OCI-LY7 (cell line): ENCODE measurements around the gene SRY. TPM values are rescaled to one million over a fixed set of nuclear protein-coding genes. Genes with fewer than 3 reads are reported as not detected.

Experiments
- Bru-seq: library from RNA; stranded (reverse); fragments of 400-500 nt; gene quantifications from one replicate; lab custom pipeline; 2021; lab: Mats Ljungman, UMichigan
- BruChase-seq, 2 experiments: library from RNA; stranded (reverse); fragments of 400-500 nt; gene quantifications; one replicate each; lab custom pipeline; 2021; lab: Mats Ljungman, UMichigan
- BruUV-seq: library from RNA; stranded (reverse); fragments of 400-500 nt; replicated peaks from 2 replicates; lab custom pipeline; 2021; lab: Mats Ljungman, UMichigan
- CTCF ChIA-PET: fragments of 300-600 bp; sonication (Branson Sonifier 250); formaldehyde crosslinking; loops from one replicate; lab custom pipeline; 2022; ENCODE audit warnings: antibody characterized with exemption; ENCODE audit not compliant: unreplicated experiment; lab: Charles Lee
- POLR2A ChIA-PET: fragments of 300-600 bp; sonication (Branson Sonifier 250); formaldehyde crosslinking; loops from one replicate; lab custom pipeline; 2022; ENCODE audit warnings: antibody characterized with exemption; lab: Charles Lee
- DNase-seq: peaks from one replicate; pipeline ENCODE4 v3.0.0-alpha.2; 2015; ENCODE audit warnings: low spot score
- H2AFZ ChIP-seq: fragments of 200-600 bp; sonication (generic), shearing (Covaris generic); 2 replicates; pipeline ENCODE4 v1.6.1; 2014; ENCODE audit warnings: mild to moderate bottlenecking, antibody characterized with exemption, low read length, moderate library complexity
- H3K27ac ChIP-seq: fragments of 200-600 bp; sonication (generic); 2 replicates; pipeline ENCODE4 v1.5.1; 2014; ENCODE audit warnings: mixed run types, low read depth, mild to moderate bottlenecking, moderate library complexity, low read length, inconsistent platforms; ENCODE audit not compliant: poor library complexity, severe bottlenecking
- H3K36me3 ChIP-seq: fragments of 200-600 bp; sonication (generic); 2 replicates; pipeline ENCODE4 v1.6.1; 2014; ENCODE audit warnings: mild to moderate bottlenecking, antibody characterized with exemption, low read length, moderate library complexity, mixed read lengths; ENCODE audit not compliant: insufficient read depth
- H3K4me1 ChIP-seq: fragments of 200-600 bp; sonication (generic); 2 replicates; pipeline ENCODE4 v1.5.1; 2014; ENCODE audit warnings: mild to moderate bottlenecking, low read length; ENCODE audit not compliant: insufficient read depth, poor library complexity, severe bottlenecking
- H3K4me2 ChIP-seq: fragments of 200-600 bp; sonication (generic); 2 replicates; pipeline ENCODE4 v1.6.1; 2014; ENCODE audit warnings: mild to moderate bottlenecking, low read length
- H3K4me3 ChIP-seq: fragments of 200-600 bp; sonication (generic); 2 replicates; pipeline ENCODE4 v1.5.1; 2014; ENCODE audit warnings: mild to moderate bottlenecking, low read depth, low read length; ENCODE audit not compliant: poor library complexity, severe bottlenecking
- H3K79me2 ChIP-seq: fragments of 200-600 bp; sonication (generic); 2 replicates; pipeline ENCODE4 v1.6.1; 2016; ENCODE audit warnings: low read depth, mild to moderate bottlenecking, low read length, moderate library complexity, mixed read lengths; ENCODE audit not compliant: insufficient read depth
- H3K9me2 ChIP-seq: fragments of 200-600 bp; sonication (generic); 2 replicates; pipeline ENCODE4 v1.6.1; 2016; ENCODE audit warnings: mild to moderate bottlenecking, low read length, mixed read lengths; ENCODE audit not compliant: insufficient read depth
- H3K9me3 ChIP-seq: fragments of 200-600 bp; sonication (generic); 2 replicates; pipeline ENCODE4 v1.6.1; 2014; ENCODE audit warnings: mild to moderate bottlenecking, mixed run types, low read length, mixed read lengths
- H4K20me1 ChIP-seq: fragments of 200-600 bp; sonication (generic); 2 replicates; pipeline ENCODE4 v1.6.1; 2014; ENCODE audit warnings: mild to moderate bottlenecking, antibody characterized with exemption, low read length, moderate library complexity, mixed read lengths; ENCODE audit not compliant: insufficient read depth
- CTCF ChIP-seq: fragments of 200-600 bp; sonication (generic); conservative IDR thresholded peaks from 2 replicates; pipeline ENCODE4 v1.5.1; 2014; ENCODE audit warnings: mild to moderate bottlenecking, antibody characterized with exemption, low read length, moderate library complexity, mixed read lengths
- EZH2phosphoT487 ChIP-seq: fragments of 200-600 bp; sonication (generic); IDR thresholded peaks from 2 replicates; pipeline ENCODE4 v1.6.1; 2018; ENCODE audit warnings: low read depth, borderline replicate concordance, mild to moderate bottlenecking, mixed run types, antibody characterized with exemption, low read length, moderate library complexity, mixed read lengths
- intact Hi-C: fragments of 100-400 bp; cut with micrococcal nuclease; formaldehyde crosslinking; loops from one replicate; pipeline ENCODE4 v1.10.0; 2022; ENCODE audit not compliant: unreplicated experiment
- long read RNA-seq: library from polyadenylated mRNA; stranded (forward); transcript quantifications from one replicate; pipeline ENCODE4 v2.0.0, GENCODE V29; 2022
- total RNA-seq, 2 experiments: library from RNA; depleted of rRNA in 1 of 2; stranded (reverse); fragments of >200 nt in 1 of 2; shearing (Covaris generic) in 1 of 2; gene quantifications; 2 replicates each; pipeline ENCODE4 v1.2.3, GENCODE V29; 2014 to 2022

Gene SRY
- total RNA-seq (2014; rRNA removed; shearing (Covaris generic)) (not detected in 2 replicates), total RNA-seq (2022) (not detected in 2 replicates), Bru-seq, nascent RNA (not detected), BruChase-seq, experiment 1, labeled RNA remaining after a 6-hour chase (not detected), BruChase-seq, experiment 2, labeled RNA remaining after a 2-hour chase (not detected)
- long read RNA-seq: 0 reads

- H2AFZ ChIP-seq: no peak within 1 kb of the TSS
- BruUV-seq: no TSS peak
- TF ChIP-seq EZH2phosphoT487 (no peak), CTCF (no peak)
- H3K27ac ChIP-seq: no peak within 1 kb of the TSS
- ChIA-PET CTCF (no interaction called here), POLR2A (no interaction called here)
- no peak within 1 kb of the TSS for H3K4me2 ChIP-seq
- no peaks in the 10 kb centered on the region for H3K9me2 ChIP-seq
- no peak within 1 kb of the TSS for H3K4me3 ChIP-seq
- DNase-seq: no peak
- no peaks in the 10 kb centered on the region for H3K79me2 ChIP-seq
- H3K36me3 ChIP-seq: no peaks in the 10 kb centered on the region
- no peaks in the 10 kb centered on the region for H3K9me3 ChIP-seq
- no peaks in the 10 kb centered on the region for H4K20me1 ChIP-seq
- H3K4me1 ChIP-seq: no peaks in the 10 kb centered on the region
- intact Hi-C loops: no loop called here
These were observed at the start of gene SRY for GRCh38 chrY:2787600-2787999. Gene SRY (minus strand): TSS chrY:2787682. CDS start chrY:2787603, 79 bp downstream.

DNA sequence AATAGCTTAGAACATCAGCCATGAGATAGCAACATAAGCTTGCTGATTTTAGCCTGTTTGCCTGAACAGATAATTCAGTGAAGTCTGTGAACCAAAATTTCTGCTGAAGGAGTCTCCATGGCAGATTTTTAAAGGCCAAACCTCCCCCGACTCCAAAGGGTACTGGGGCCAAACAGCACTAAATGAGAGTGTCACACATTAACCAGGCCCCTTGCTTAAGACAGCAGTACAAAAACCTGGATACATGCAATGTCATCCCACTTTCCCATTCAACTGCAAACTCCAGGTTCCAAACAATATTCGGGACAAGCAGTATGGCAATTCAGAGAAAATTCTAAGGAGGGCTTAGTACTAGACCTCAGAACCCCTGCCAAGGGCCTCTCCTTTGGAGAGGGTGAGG lies 49.6 kb upstream of the SRY start:
- Histone ChIP-seq H3K4me3 (no peak overlapping the region), H3K36me3 (no peaks in the 10 kb centered on the region), H3K27ac (no peak overlapping the region), H3K79me2 (peaks cover 7% of the 10 kb centered on the region), H2AFZ (no peak overlapping the region), H3K4me1 (peaks cover 5% of the 10 kb centered on the region), H4K20me1 (no peaks in the 10 kb centered on the region), H3K9me2 (no peaks in the 10 kb centered on the region), H3K9me3 (no peaks in the 10 kb centered on the region), H3K4me2 (no peak overlapping the region)
- DNase-seq: no peak
- intact Hi-C loops: no loop called here
- no peak for TF ChIP-seq CTCF
- no peak for TF ChIP-seq EZH2phosphoT487
- ChIA-PET POLR2A (no interaction called here), CTCF (no interaction called here)
- BruUV-seq: no TSS peak

DNA sequence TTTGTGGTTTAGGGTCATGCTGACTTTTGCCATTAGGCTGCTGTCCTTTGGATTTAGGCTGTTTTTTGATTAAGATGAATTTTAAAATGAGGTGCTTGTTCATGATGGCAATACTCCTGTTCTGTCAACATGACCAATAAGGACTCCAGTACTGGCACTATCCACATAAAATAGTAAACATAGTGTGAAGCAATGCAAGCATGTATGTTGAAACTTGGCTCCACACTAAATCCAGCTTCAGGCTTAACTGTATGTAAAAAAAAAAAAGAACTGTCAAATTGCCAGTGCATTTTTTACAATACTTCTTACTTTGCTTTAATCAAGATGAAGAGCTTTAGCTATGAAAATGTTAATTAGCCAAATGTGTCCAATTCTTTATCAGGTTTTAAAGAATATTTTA lies 47.7 kb upstream of the SRY start:
- Histone ChIP-seq H3K79me2 (no peaks in the 10 kb centered on the region), H2AFZ (no peak overlapping the region), H3K36me3 (no peaks in the 10 kb centered on the region), H4K20me1 (no peaks in the 10 kb centered on the region), H3K4me1 (no peaks in the 10 kb centered on the region), H3K9me2 (no peaks in the 10 kb centered on the region), H3K4me3 (no peak overlapping the region), H3K27ac (no peak overlapping the region), H3K9me3 (no peaks in the 10 kb centered on the region), H3K4me2 (no peak overlapping the region)
- POLR2A ChIA-PET: no interaction called here
- intact Hi-C loops: no loop called here
- DNase-seq: no peak
- CTCF ChIA-PET: no interaction called here
- no TSS peak for BruUV-seq
- TF ChIP-seq EZH2phosphoT487 (no peak), CTCF (no peak)
